ENCODE results near the gene IL2RG.
A peak's percentile ranks its signal among the peaks of the same experiment; 100 is the strongest.

Gene IL2RG

GRCh38 chrX:71107762-71108360 is 3.5 kb downstream of the IL2RG start:
- no peak for DNase-seq (ENCODE audit: low read depth)

DNA sequence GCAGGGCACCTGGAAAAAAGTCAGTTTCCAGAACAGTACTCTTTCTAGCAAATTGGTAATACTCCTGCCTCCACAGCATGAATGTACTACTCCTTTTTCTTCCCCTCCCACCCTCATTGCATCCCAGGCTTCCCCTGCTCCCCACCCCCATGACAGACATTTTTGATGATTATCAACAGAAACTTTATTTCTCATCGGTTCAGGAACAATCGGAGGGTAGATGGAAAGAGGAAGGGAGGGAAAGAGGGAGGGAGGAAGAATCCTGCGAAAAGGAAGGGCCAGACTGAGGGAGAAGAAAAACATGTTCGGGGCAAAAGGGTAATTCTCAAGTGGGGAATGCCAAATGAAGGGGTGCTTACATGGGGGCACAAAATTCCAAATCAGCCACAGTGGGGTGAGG is 4.1 kb downstream of the IL2RG start:
- DNase-seq (ENCODE audit: low read depth): no peak

DNA sequence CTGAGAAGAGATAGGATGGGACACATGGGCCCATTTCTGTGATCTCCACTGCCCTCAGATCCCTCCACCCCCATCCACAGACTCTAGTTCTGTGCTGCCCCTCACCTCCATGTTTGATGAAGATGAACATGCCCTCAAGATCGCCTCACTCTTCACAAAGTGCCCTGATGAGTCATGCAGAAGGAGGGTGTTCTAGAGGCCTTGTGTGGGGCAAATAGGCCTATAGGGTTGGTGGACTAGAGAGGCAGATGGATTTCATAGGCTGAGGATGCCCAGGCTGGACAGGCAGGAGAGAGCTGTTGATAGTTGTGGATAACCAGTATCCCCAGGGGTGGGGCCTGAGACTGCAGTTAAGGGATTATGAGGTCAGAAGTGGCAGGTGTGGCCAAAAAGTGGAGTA is 5.0 kb downstream of the IL2RG start, which contains the start of gene CXorf65:
Gene CXorf65, minus strand, starts transcription at position 314 of the 400 bp plus-strand sequence. Its CDS starts 184 bp downstream, at position 130.
- DNase-seq (ENCODE audit: low read depth): no peak

- DNase-seq (ENCODE audit: low read depth): no peak
Observed at GRCh38 chrX:71105628-71106027, 5.7 kb downstream of the IL2RG start.

DNA sequence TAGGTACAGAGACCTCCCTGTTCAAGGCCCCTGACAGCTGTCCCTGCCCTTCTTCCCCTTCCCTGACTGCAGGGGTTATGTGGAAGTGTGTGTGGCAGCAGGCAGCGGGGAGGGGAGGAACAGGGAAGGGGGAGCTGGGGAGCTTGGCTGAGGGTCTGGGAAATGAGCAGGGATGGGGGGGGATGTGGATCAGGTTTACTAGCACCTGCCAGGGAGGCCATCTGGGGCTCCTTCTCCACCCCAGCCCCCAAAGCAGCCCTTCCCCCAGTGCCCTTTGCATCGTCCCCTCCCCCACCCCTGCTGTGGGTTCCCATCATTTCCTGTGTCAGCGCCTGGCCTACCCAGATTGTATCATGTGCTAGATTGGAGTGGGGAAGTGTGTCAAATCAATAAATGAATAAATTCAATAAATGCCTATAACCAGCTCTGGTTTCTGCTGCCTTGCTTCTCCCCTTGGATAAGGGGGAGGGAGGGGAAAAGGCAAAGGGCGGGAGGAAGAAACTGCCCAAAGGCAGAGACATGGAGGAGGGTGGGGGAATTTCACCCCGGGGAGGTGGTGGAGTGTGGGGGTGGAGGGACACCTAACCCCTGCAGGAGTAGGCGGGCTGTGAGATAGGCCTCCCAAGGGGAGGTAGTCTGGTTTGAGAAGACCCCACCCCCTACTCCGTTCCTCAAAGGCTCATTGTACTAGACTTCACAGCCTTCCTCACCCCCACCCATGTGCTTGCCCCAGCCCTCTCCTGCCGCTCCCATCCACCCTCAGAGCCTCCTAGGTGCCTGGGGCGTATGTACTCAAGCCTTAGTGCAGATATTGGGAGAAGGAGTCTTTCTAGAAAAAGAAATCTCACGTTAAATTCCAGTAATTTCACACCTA is 8.0 kb downstream of the IL2RG start:
- DNase-seq (ENCODE audit: low read depth): no peak

DNA sequence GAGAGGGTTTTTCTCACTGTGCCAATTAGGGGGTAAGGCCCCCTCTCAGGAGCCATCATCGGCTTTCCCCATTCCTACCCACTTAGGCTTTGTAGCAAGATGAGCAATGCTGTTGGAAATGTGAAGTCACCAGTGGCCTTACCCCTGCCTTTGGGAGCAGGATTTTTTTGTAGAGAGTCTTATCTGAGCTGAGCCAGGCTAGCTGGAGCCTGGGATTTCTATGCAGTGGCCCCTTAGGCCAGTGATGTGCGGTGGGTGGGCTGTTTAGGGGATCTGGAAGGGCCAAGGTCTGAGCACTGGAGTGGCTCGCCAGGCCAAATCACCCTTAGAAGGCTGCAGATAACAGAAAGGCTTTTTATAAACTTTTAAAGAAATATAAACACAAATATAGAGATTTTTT is 9.1 kb downstream of the IL2RG start:
- no peak for DNase-seq (ENCODE audit: low read depth)

- DNase-seq (ENCODE audit: low read depth): no peak
Observed at GRCh38 chrX:71100581-71101505, 10.5 kb downstream of the IL2RG start.

DNA sequence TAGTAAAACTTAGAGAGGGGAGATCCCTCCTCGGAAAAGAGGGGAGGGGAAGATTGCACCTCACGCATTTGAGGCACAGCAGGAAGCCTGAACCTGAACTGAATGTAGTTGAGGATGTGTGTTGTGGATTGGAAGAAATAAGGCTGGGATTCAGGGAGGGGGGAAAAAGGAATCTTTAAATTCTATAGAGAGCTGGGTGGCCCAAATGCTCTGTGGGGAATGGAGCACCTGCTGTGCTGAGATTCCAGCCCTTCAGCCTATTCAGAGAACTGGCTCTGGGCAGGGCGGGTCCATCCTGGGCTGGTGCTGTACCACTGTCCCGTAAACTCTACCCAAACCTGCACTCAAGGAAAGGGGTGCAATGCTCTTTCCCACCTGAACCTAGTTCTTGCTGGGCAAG is 11.6 kb downstream of the IL2RG start:
- DNase-seq (ENCODE audit: low read depth): no peak

DNA sequence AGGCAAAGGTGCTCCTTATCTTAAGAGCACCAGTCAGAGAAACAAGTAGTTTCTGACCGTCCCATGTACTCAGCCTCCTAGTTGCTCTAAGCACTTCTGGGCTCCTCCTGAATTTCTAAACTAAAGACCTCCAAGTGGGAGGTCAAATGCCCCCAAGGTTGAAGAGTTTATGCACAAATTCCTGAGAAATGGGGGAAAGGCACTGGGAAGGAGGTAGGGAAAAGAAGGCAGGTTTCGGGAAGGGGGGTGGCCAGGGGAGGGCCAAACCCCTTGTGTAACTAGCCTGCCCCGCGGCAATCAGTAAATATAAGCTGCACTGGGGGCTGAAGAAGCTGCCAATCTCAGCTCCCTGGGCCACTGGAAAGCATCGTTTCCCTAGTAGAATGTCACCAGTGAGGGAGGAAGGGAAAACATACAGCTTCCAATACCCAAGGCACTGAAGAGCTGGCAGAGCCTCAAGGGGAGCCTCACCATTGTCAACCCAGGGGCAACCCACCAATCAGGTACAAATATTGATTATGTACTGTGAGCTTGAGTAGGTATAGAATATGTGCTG is 12.3 kb downstream of the IL2RG start:
- DNase-seq (ENCODE audit: low read depth): no peak

DNA sequence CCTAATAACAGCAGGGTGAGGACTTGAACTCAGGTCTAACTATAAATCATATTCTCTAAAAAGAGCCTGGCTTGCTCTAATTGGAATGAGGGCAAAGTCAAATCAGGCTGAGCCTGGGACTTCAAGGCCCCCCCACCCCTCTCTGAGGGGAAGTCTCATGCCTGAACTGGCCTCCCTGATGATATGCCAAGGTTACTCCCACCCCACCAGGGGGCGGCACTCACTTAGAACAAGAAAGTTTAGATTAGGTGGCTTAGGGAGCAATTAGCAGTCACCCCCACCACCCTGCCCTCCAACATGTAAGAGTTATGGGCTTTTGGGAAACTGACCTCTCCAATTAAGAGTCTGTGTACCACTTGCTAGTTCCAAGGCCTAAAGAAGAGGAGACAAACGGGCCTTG is 13.1 kb downstream of the IL2RG start:
- no peak for DNase-seq (ENCODE audit: low read depth)

DNA sequence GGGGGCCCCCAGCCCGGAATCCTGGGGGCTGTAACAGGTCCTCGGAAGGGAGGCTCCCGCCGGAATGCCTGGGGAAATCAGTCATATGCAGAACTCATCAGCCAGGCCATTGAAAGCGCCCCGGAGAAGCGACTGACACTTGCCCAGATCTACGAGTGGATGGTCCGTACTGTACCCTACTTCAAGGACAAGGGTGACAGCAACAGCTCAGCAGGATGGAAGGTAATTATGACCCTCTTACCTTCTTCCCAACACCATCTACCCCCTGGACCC is 14.7 kb downstream of the IL2RG start:
- DNase-seq (ENCODE audit: low read depth): no peak

GRCh38 chrX:71095981-71096759 is 15.2 kb downstream of the IL2RG start:
- no peak for DNase-seq (ENCODE audit: low read depth)

GRCh38 chrX:71095555-71095980 is 15.8 kb downstream of the IL2RG start, which contains the start of gene FOXO4:
TSS of gene FOXO4 (plus strand) at chrX:71095851. CDS start at chrX:71096529, 678 bp downstream.
- DNase-seq (ENCODE audit: low read depth): peak; percentile 20

GRCh38 chrX:71095033-71095432 is 16.3 kb downstream of the IL2RG start:
- DNase-seq (ENCODE audit: low read depth): no peak

- no peak for DNase-seq (ENCODE audit: low read depth)
Observed at GRCh38 chrX:71091263-71091662, 20.1 kb downstream of the IL2RG start.

DNA sequence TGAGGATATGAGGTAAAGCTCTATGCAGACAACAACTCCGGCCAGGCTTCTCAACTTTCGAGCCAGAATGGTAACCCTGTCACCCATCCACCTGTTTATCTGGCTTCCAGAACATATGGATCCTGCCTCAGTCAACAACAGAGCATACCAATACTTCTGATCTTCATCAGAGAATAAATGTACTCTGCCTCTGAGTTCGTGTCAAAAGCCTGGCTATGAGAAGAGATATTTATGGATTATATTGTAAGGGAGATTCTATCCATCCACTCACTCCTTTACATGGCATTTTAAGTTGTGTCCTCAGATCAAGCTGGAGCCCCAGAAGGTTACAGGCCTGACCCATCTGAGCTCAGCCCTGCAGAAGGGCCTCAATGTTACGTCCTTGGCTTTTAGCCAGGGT is 25.5 kb downstream of the IL2RG start:
- no peak for DNase-seq (ENCODE audit: low read depth)

DNA sequence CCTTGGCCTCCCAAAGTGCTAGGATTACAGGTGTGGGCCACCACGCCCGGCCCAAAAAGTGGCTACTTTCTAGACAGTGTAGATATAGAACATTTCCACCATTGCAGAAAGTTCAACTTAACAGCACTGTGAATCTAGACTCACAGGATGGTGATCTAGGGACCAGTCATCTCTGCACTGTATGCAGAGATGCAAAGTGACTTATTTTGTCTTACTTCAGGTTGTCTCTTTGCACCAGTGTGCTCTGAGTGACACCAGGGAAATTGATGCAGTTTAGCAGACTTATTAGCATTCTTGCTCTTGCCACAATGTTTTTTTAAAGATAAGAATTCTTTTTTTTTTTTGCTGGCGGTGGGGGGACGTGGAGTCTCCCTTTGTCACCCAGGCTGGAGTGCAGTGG is 28.6 kb downstream of the IL2RG start:
- DNase-seq (ENCODE audit: low read depth): no peak

- DNase-seq (ENCODE audit: low read depth): no peak
Observed at GRCh38 chrX:71082124-71082647, 29.2 kb downstream of the IL2RG start.

- no peak for DNase-seq (ENCODE audit: low read depth)
Observed at GRCh38 chrX:71081330-71082123, 29.9 kb downstream of the IL2RG start.

DNA sequence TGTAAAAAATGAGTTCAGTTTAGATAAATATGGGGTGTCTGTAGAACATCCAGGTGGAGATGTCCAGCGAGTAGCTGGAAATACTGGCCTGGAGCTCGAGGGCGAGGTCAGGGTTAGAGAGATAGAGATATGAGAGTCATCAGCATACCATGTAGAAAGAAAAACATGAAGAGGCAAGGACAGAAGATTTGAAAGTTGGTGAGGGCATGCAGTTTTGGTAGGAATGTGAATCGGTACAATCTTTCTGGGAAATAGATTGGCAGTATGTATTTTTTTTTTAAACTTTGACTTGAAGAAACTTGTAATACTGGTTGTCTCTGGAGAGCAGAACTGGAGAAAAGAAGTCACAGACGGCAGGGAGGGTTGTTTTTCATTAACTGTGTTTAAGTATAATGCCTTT is 40.8 kb downstream of the IL2RG start:
- no peak for DNase-seq (ENCODE audit: low read depth)
